HEK293 (cell line): Measurements from ENCODE around the gene CNMD.

Experiments used
- CTCF ChIP-seq: fragments of 450-650 bp; formaldehyde crosslinking; IDR thresholded peaks from 2 replicates; pipeline ENCODE4 v1.5.1; 2016; ENCODE audit warnings: missing biosample characterization, missing genetic modification characterization
- PBX3 ChIP-seq: sonication (generic); formaldehyde crosslinking; IDR thresholded peaks from 2 replicates; pipeline ENCODE4 v1.8.1; 2022; ENCODE audit warnings: mild to moderate bottlenecking, moderate library complexity, missing genetic modification reagents
- REST ChIP-seq: fragments of 450-650 bp; formaldehyde crosslinking; IDR thresholded peaks from 2 replicates; pipeline ENCODE4 v1.5.1; 2016; ENCODE audit warnings: missing biosample characterization, missing genetic modification characterization
- SALL2 ChIP-seq: fragments of 450-650 bp; formaldehyde crosslinking; IDR thresholded peaks from 2 replicates; pipeline ENCODE4 v1.5.0; 2017; ENCODE audit warnings: missing biosample characterization, mild to moderate bottlenecking, missing genetic modification characterization, borderline replicate concordance
- TCF7L2 ChIP-seq: IDR thresholded peaks from 2 replicates; pipeline ENCODE4 v1.6.1; 2011; ENCODE audit warnings: low read depth, mild to moderate bottlenecking, inconsistent platforms, low read length, moderate library complexity, borderline replicate concordance
- YY1 ChIP-seq: fragments of 450-650 bp; formaldehyde crosslinking; IDR thresholded peaks from 2 replicates; pipeline ENCODE4 v1.5.1; 2018; ENCODE audit warnings: missing biosample characterization, missing genetic modification characterization
- ZBTB21 ChIP-seq: fragments of 450-650 bp; formaldehyde crosslinking; IDR thresholded peaks from 2 replicates; pipeline ENCODE4 v1.5.1; 2017; ENCODE audit warnings: missing biosample characterization, missing genetic modification characterization
- ZBTB7A ChIP-seq: fragments of 450-650 bp; formaldehyde crosslinking; IDR thresholded peaks from 2 replicates; pipeline ENCODE4 v1.5.1; 2016; ENCODE audit warnings: low read depth, missing biosample characterization, missing genetic modification characterization
- ZNF302 ChIP-seq: fragments of 450-650 bp; formaldehyde crosslinking; IDR thresholded peaks from 2 replicates; pipeline ENCODE4 v1.5.1; 2016; ENCODE audit warnings: missing biosample characterization, missing genetic modification characterization, low read depth
- ZNF626 ChIP-seq: fragments of 450-650 bp; sonication (Bioruptor Pico); formaldehyde crosslinking; IDR thresholded peaks from 2 replicates; pipeline ENCODE4 v1.5.1; 2018; ENCODE audit warnings: missing biosample characterization, missing genetic modification characterization, inconsistent platforms
- ZNF768 ChIP-seq: fragments of 450-650 bp; formaldehyde crosslinking; IDR thresholded peaks from 2 replicates; pipeline ENCODE4 v1.5.1; 2018; ENCODE audit warnings: missing biosample characterization, mild to moderate bottlenecking, missing genetic modification characterization
- ZNF830 ChIP-seq: fragments of 450-650 bp; IDR thresholded peaks from 2 replicates; pipeline ENCODE4 v1.5.0; 2018; ENCODE audit warnings: missing biosample characterization, missing genetic modification characterization, low read depth, mild to moderate bottlenecking, moderate library complexity

- TF ChIP-seq CTCF (tag by site-specific recombination) = no peak
- TF ChIP-seq REST = no peak
- no peak for TF ChIP-seq ZBTB21 (tag by site-specific recombination)
- no peak for TF ChIP-seq ZNF302
- TF ChIP-seq ZNF768 (tag by site-specific recombination) = no peak
- no peak for TF ChIP-seq YY1 (tag by site-specific recombination)
- no peak for TF ChIP-seq TCF7L2
- no peak for TF ChIP-seq PBX3 (CRISPR knock-in tag)
- TF ChIP-seq ZNF626 (tag by site-specific recombination) = no peak
- no peak for TF ChIP-seq SALL2 (tag by site-specific recombination)
- no peak for TF ChIP-seq ZNF830
- no peak for TF ChIP-seq ZBTB7A (tag by site-specific recombination)
Observed at GRCh38 chr13:52711286-52711685, 28.3 kb downstream of the CNMD start.
